Breast epithelium (tissue), 4 donors: ENCODE data around the gene NLRP11. TPM values are rescaled to one million over a fixed set of nuclear protein-coding genes. Genes with fewer than 3 reads are reported as not detected.
"Not testable (repeated sequence)": the region's sequence is repeated elsewhere in the genome, so short reads cannot be mapped to it uniquely, and the experiment has no call there.

ENCODE experiments used
- DNase-seq, 2 donors: peaks; one replicate each; pipeline ENCODE4 v3.0.0-alpha.2; 2019; ENCODE audit warnings: low spot score in 2 of 2
- H3K27ac ChIP-seq, 2 donors: fragments of 200-600 bp; sonication (generic) in 1 of 2; one replicate each; pipeline ENCODE4 v1.5.1; 2016 to 2019; ENCODE audit warnings: mild to moderate bottlenecking in 1 of 2
- H3K27me3 ChIP-seq, 2 donors: fragments of 200-600 bp; sonication (generic) in 1 of 2; one replicate each; pipeline versions ENCODE4 v1.5.1 to v1.6.0; 2017 to 2019; ENCODE audit warnings: control low read depth in 1 of 2, mild to moderate bottlenecking in 1 of 2
- H3K36me3 ChIP-seq: fragments of 200-600 bp; one replicate; pipeline ENCODE4 v1.5.1; 2019
- H3K4me1 ChIP-seq, 2 donors: fragments of 200-600 bp; sonication (generic); one replicate each; pipeline ENCODE4 v1.5.1; 2016 to 2019; ENCODE audit warnings: control low read depth in 1 of 2
- H3K4me3 ChIP-seq, 3 donors: fragments of 200-600 bp; sonication (generic); 1 replicate in 2 of 3; 2 replicates in 1 of 3; pipeline ENCODE4 v1.5.1; 2016 to 2019; ENCODE audit warnings: mild to moderate bottlenecking in 3 of 3, moderate library complexity in 2 of 3
- H3K9me3 ChIP-seq, 2 donors: fragments of 200-600 bp; sonication (generic) in 1 of 2; one replicate each; pipeline ENCODE4 v1.5.1; 2016 to 2019; ENCODE audit warnings: control low read depth in 1 of 2
- POLR2A ChIP-seq: fragments of 450-650 bp; IDR thresholded peaks from one replicate; pipeline ENCODE4 v1.6.1; 2016; ENCODE audit warnings: antibody characterized with exemption, mild to moderate bottlenecking, moderate library complexity
- POLR2AphosphoS5 ChIP-seq, 3 donors: sonication (generic); formaldehyde crosslinking; IDR thresholded peaks; one replicate each; pipeline ENCODE4 v1.6.1; 2017; ENCODE audit warnings: antibody characterized with exemption in 3 of 3
- intact Hi-C: fragments of 100-400 bp; cut with DNase I; formaldehyde crosslinking; loops from one replicate; pipeline ENCODE4 v1.15.1; 2023; ENCODE audit warnings: low total_unique reads
- total RNA-seq, 3 donors: library from RNA; depleted of rRNA; stranded (reverse); fragments of >200 nt; gene quantifications; one replicate each; pipeline ENCODE4 v1.1.0, GENCODE V29; 2016
- TF ChIP-seq, protein P1 (sequence below), 3 donors: fragments of 450-650 bp; IDR thresholded peaks; one replicate each; pipeline ENCODE4 v1.5.1; 2016 to 2017; ENCODE audit warnings: antibody characterized with exemption in 3 of 3, mild to moderate bottlenecking in 3 of 3, moderate library complexity in 3 of 3

The NLRP11 gene
- total RNA-seq, 3 donors from 2014 or later = 0.33 TPM; not detected in 2

DNA sequence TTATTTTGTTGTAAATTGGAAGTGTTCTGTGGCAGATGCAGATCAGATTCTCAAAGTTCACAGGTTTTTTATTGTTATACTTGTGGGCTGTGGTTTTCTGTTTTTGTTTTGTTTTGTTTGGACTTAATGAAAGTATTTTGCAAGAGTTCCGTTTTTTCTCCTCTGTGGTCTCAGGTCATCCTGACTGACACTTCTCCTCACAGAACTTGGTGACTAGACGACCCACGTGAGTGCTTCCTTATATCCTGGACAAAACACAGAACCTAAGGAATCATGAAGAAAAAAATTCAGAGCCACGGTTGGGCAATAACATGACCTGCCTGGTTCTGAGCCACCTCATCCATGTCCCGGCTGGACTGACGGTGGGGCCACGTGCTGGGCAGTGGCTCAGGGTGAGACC, 65.3 kb downstream of the NLRP11 start:
- Histone ChIP-seq H3K4me3 (no peak overlapping the region), H3K27me3 (no peaks in the 10 kb centered on the region), H3K36me3 (no peaks in the 10 kb centered on the region), H3K27ac (no peak overlapping the region), H3K4me1 (no peaks in the 10 kb centered on the region), H3K9me3 (peaks cover 0 to 2% of the 10 kb centered on the region in 2 donors)
- intact Hi-C loops = no loop called here
- no peak for DNase-seq
- TF ChIP-seq, protein P1, sequence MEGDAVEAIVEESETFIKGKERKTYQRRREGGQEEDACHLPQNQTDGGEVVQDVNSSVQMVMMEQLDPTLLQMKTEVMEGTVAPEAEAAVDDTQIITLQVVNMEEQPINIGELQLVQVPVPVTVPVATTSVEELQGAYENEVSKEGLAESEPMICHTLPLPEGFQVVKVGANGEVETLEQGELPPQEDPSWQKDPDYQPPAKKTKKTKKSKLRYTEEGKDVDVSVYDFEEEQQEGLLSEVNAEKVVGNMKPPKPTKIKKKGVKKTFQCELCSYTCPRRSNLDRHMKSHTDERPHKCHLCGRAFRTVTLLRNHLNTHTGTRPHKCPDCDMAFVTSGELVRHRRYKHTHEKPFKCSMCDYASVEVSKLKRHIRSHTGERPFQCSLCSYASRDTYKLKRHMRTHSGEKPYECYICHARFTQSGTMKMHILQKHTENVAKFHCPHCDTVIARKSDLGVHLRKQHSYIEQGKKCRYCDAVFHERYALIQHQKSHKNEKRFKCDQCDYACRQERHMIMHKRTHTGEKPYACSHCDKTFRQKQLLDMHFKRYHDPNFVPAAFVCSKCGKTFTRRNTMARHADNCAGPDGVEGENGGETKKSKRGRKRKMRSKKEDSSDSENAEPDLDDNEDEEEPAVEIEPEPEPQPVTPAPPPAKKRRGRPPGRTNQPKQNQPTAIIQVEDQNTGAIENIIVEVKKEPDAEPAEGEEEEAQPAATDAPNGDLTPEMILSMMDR (IDR thresholded peaks at IDR 0.05) = no peak
- TF ChIP-seq POLR2A = no peak
- no peak for TF ChIP-seq POLR2AphosphoS5 (IDR thresholded peaks at IDR 0.05)

DNA sequence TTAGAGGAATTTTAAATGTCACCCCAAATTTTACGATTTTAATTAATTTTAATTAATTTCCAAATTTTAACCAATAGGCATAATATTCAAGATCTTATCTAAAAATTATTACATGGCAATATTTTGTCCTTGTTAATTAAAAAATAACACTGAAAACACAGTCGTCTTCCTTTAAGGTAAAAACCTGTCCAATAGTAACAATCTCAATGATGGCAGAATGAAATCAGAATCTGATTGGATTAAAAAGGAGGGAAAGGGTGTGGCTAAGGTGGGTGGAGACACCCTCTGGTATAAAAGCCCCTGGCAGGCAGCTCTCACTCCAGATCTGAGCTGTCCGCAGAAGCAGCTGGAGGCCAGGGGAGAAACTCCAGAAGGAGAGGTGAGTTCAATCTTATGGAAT, 73.0 kb downstream of the NLRP11 start, which contains the start of gene RFPL4A:
Gene RFPL4A (plus strand): TSS at position 301 of the 400 bp plus-strand sequence. CDS start 2,704 bp downstream, outside the sequence.
- H3K4me1 ChIP-seq, H3K36me3 ChIP-seq, H3K27ac ChIP-seq, DNase-seq, H3K4me3 ChIP-seq, H3K9me3 ChIP-seq, intact Hi-C loops, H3K27me3 ChIP-seq: not testable (repeated sequence)

DNA sequence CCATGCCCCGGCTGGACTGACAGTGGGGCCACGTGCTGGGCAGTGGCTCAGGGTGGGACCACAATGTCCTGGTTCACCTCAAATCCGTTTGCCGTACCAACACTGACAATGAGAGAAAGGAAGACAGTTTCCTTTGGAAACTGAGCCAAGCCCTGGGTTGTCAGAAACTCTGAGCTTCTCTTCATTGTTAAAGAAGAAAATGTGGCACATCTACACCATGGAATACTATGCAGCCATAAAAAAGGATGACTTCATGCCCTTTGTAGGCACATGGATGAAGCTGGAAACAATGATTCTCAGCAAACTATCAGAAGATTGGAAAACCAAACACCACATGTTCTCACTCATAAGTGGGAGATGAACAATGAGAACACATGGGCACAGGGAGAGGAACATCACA, 75.0 kb downstream of the NLRP11 start:
- H3K27ac ChIP-seq, H3K9me3 ChIP-seq, H3K4me1 ChIP-seq, H3K36me3 ChIP-seq, H3K4me3 ChIP-seq, DNase-seq, H3K27me3 ChIP-seq, intact Hi-C loops: not testable (repeated sequence)

DNA sequence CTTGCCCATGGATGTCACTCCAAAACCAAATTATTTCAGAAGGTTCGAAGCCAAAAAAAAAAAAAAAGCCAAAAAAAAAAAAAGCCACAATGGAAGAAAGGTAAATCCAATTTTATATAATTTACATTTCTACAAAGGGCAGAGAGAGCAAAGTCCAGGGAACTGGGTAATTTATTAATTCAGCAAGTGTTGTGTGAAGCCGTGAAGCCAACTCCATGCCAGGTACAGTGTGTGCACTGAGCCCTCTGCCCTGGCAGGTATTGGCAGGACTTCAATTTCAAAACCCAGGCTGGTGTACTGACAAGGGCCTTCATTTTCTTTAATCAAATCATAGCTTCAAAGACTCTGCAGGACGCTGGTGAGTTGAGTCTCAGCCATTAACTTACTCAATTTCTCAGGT, 78.4 kb downstream of the NLRP11 start:
- H3K9me3 ChIP-seq = no peaks in the 10 kb centered on the region
- H3K27ac ChIP-seq = no peak overlapping the region
- intact Hi-C loops = no loop called here
- H3K27me3 ChIP-seq = peaks cover 0 to 4% of the 10 kb centered on the region in 2 donors
- DNase-seq = no peak
- TF ChIP-seq, protein P1 (IDR thresholded peaks at IDR 0.05) = no peak
- TF ChIP-seq POLR2AphosphoS5 (IDR thresholded peaks at IDR 0.05) (no peak), POLR2A (no peak)
- no peak overlapping the region for H3K4me3 ChIP-seq
- H3K36me3 ChIP-seq = no peaks in the 10 kb centered on the region
- H3K4me1 ChIP-seq = no peaks in the 10 kb centered on the region

DNA sequence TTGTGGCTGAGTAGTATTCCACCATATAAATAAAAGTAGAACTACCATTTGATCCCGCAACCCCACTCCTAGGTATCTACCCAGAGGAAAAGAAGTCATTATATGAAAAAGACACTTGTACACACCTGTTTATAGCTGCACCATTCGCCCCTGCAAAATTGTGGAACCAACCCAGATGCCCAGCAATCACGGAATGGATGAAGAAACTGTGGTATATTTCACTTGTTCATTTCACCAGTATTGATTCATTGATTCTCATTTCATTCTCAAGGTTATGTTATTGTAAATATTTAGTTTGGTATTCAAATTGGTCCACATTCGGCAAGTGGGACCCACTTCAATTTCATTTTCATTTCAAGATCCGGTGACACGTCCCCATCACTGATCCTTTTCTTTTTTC, 81.1 kb downstream of the NLRP11 start:
- no peak for TF ChIP-seq POLR2AphosphoS5 (IDR thresholded peaks at IDR 0.05)
- no peak for TF ChIP-seq POLR2A
- TF ChIP-seq, protein P1 (IDR thresholded peaks at IDR 0.05) = no peak

DNA sequence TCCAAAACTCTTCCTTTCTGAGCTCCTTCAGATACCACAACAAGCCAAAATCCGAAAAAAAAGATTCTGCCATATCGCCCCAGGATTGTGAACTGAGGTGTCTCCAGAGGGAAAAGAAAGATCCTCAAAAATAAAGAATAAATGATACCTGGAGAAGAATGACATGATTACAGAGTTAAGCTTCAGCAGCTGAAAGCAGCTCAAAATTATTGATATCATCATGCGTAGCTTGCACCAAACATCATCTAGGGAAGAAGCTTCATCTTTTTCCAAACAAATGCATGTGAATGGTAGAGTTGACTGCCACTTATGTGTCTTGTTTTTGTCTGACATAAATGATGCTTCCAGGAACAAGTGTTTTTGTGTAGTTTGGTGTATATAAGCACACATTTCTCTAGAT, 93.5 kb downstream of the NLRP11 start, which contains the start of gene NLRP9:
Gene NLRP9 (minus strand): TSS at position 101 of the 400 bp plus-strand sequence. CDS start 28 bp downstream, at position 73.
- no peak within 1 kb of the TSS for H3K27ac ChIP-seq
- TF ChIP-seq POLR2AphosphoS5 (IDR thresholded peaks at IDR 0.05) (no peak), POLR2A (no peak)
- TF ChIP-seq, protein P1 (IDR thresholded peaks at IDR 0.05) = no peak
- H3K27me3 ChIP-seq = no peaks in the 10 kb centered on the region
- no peaks in the 10 kb centered on the region for H3K36me3 ChIP-seq
- H3K4me3 ChIP-seq = no peak within 1 kb of the TSS
- H3K4me1 ChIP-seq = no peaks in the 10 kb centered on the region
- DNase-seq = no peak
- intact Hi-C loops = no loop called here
- no peaks in the 10 kb centered on the region for H3K9me3 ChIP-seq

More for the DNA sequence above, 81.1 kb downstream of the NLRP11 start:
- H3K36me3 ChIP-seq = no peaks in the 10 kb centered on the region
- DNase-seq = no peak
- intact Hi-C loops = no loop called here
- H3K9me3 ChIP-seq = no peaks in the 10 kb centered on the region
- no peaks in the 10 kb centered on the region for H3K4me1 ChIP-seq
- H3K27ac ChIP-seq = no peak overlapping the region
- H3K27me3 ChIP-seq = no peaks in the 10 kb centered on the region
- H3K4me3 ChIP-seq = no peak overlapping the region

Other genes with a start within 250 kb of the NLRP11 start
- gene FIZ1, start 232.5 kb downstream of the NLRP11 start, total RNA-seq = 1 to 10 TPM; 3.7 to 7.5 (median 6.1) TPM
- 10 to 100 TPM; 22.3 to 25.6 (median 25.4) TPM for gene ZNF524, start 231.7 kb downstream of the NLRP11 start, total RNA-seq
- gene ZNF865, start 226.4 kb downstream of the NLRP11 start, total RNA-seq = 1 to 10 TPM; 3.2 to 5.0 (median 3.9) TPM
- gene ZNF784, start 207.4 kb downstream of the NLRP11 start, total RNA-seq = 1 to 10 TPM; 2.6 to 6.7 (median 4.9) TPM
- 10 to 100 TPM; 21.0 to 24.3 (median 22.4) TPM for gene ZNF580, start 191.0 kb downstream of the NLRP11 start, total RNA-seq
- 10 to 100 TPM; 10.7 to 16.8 (median 16.7) TPM for gene ZNF581, start 188.3 kb downstream of the NLRP11 start, total RNA-seq
- 10 to 100 TPM in 2 of 3 donors, 1 to 10 TPM in 1; 7.9 to 10.5 (median 10.2) TPM for gene CCDC106, start 183.8 kb downstream of the NLRP11 start, total RNA-seq
- gene U2AF2, start 177.0 kb downstream of the NLRP11 start, total RNA-seq = 10 to 100 TPM; 82.5 to 93.4 (median 85.3) TPM
- gene EPN1, start 156.8 kb downstream of the NLRP11 start, total RNA-seq = 10 to 100 TPM; 22.2 to 47.2 (median 27.5) TPM
- gene NLRP9, start 93.6 kb downstream of the NLRP11 start, total RNA-seq = not detected
- not detected for gene RFPL4A, start 72.9 kb downstream of the NLRP11 start, total RNA-seq
- not detected for gene RFPL4AL1, start 62.9 kb downstream of the NLRP11 start, total RNA-seq
- not detected for gene NLRP4, start 4.5 kb upstream of the NLRP11 start, total RNA-seq
- gene NLRP13, start 100.3 kb upstream of the NLRP11 start, total RNA-seq = under 1 TPM in 2 of 3 donors, not detected in 1; 0.33 to 0.73 TPM
- gene NLRP8, start 115.8 kb upstream of the NLRP11 start, total RNA-seq = under 1 TPM in 2 of 3 donors, not detected in 1; 0.29 to 0.33 TPM
- under 1 TPM in 2 of 3 donors, not detected in 1; 0.44 to 0.98 TPM for gene NLRP5, start 154.8 kb upstream of the NLRP11 start, total RNA-seq